ENCODE data around the gene ATP6V0D1.

ATP6V0D1 gene

DNA sequence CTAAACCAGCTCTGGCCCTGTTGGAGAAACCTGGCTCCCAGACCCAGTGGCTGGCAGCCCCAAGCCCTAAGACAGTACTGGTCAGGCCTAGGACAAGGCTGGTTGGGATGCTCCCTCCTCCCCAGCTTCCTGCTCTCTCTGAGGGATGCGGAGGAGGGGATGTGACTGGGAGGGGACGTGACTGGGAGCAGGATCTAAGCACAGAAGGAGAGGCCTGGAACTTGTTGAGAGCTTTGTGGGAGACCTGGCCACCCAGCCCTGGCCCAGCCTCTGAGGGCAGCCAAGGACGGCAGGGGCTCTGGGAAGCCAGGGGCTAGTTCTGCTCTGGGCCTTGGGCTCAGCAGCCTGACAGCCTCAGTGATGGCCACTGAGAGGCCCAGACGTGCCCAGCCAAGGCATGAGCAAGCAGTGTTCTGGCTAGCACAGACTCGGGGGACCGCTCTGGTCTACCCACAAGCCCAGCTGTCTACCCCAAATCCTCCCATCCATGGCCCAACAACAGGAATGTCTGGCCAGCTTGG lies 22.8 kb downstream of the ATP6V0D1 start:
- DNase-seq (ENCODE audit: insufficient read length, low spot score) (no peak), FAIRE-seq (no peak)
- TF ChIP-seq POU2F2 (IDR thresholded peaks at IDR 0.05; ENCODE audit: low read depth, low read length) (no peak), POLR2A (IDR thresholded peaks at IDR 0.05; ENCODE audit: low read depth, low read length) (no peak), PAX5 (IDR thresholded peaks at IDR 0.05; ENCODE audit: insufficient read depth, low read length, severe bottlenecking) (no peak), POLR2AphosphoS5 (IDR thresholded peaks at IDR 0.05; ENCODE audit: low read depth, low read length) (no peak)

- FAIRE-seq (no peak), DNase-seq (ENCODE audit: insufficient read length, low spot score) (no peak)
- TF ChIP-seq TAF1 (IDR thresholded peaks at IDR 0.05; ENCODE audit: low read depth, low read length) (no peak), POLR2AphosphoS5 (IDR thresholded peaks at IDR 0.05; ENCODE audit: low read depth, low read length) (no peak), POU2F2 (IDR thresholded peaks at IDR 0.05; ENCODE audit: low read depth, low read length) (no peak), POLR2A (IDR thresholded peaks at IDR 0.05; ENCODE audit: low read depth, low read length) (no peak), PAX5 (IDR thresholded peaks at IDR 0.05; ENCODE audit: insufficient read depth, low read length, severe bottlenecking) (no peak), SPI1 (IDR thresholded peaks at IDR 0.05; ENCODE audit: low read depth, low read length) (no peak)
Observed at GRCh38 chr16:67457611-67458010, 23.3 kb downstream of the ATP6V0D1 start.

- DNase-seq (ENCODE audit: insufficient read length, low spot score) = no peak
- FAIRE-seq = no peak
- no peak for TF ChIP-seq POLR2AphosphoS5 (IDR thresholded peaks at IDR 0.05; ENCODE audit: low read depth, low read length)
- no peak for TF ChIP-seq PAX5 (IDR thresholded peaks at IDR 0.05; ENCODE audit: insufficient read depth, low read length, severe bottlenecking)
Observed at GRCh38 chr16:67456391-67457081, 24.4 kb downstream of the ATP6V0D1 start.

DNA sequence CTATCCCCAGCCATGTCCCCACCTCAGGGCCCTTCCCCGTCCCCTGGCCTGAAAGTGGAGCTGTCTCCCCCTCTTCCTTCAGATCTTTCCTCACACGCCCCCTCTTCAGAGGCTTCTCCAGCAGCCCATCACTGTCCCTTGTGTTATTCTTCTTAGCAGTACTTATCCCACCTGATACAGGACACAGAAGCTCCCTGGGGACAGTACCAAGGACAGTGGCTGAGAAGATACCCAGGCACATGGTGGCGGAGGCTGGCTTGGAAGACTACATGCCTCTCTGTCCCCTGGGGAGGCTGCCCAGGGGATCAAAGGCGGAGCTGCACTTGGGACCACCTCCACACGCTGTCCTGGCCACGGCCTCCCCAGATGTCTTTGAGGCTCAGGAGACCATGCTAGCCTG lies 26.1 kb downstream of the ATP6V0D1 start:
- DNase-seq (ENCODE audit: insufficient read length, low spot score) (no peak), FAIRE-seq (no peak)
- TF ChIP-seq POLR2A (IDR thresholded peaks at IDR 0.05; ENCODE audit: low read depth, low read length) = no peak
- no peak for TF ChIP-seq SPI1 (IDR thresholded peaks at IDR 0.05; ENCODE audit: low read depth, low read length)
- TF ChIP-seq TAF1 (IDR thresholded peaks at IDR 0.05; ENCODE audit: low read depth, low read length) = no peak
- no peak for TF ChIP-seq POLR2AphosphoS5 (IDR thresholded peaks at IDR 0.05; ENCODE audit: low read depth, low read length)
- no peak for TF ChIP-seq POU2F2 (IDR thresholded peaks at IDR 0.05; ENCODE audit: low read depth, low read length)
- TF ChIP-seq PAX5 (IDR thresholded peaks at IDR 0.05; ENCODE audit: insufficient read depth, low read length, severe bottlenecking) = no peak

- DNase-seq (ENCODE audit: insufficient read length, low spot score) (no peak), FAIRE-seq (no peak)
- TF ChIP-seq PAX5 (IDR thresholded peaks at IDR 0.05; ENCODE audit: insufficient read depth, low read length, severe bottlenecking) (no peak), POU2F2 (IDR thresholded peaks at IDR 0.05; ENCODE audit: low read depth, low read length) (no peak), POLR2AphosphoS5 (IDR thresholded peaks at IDR 0.05; ENCODE audit: low read depth, low read length) (no peak)
Observed at GRCh38 chr16:67454104-67454503, 26.9 kb downstream of the ATP6V0D1 start.

GRCh38 chr16:67451704-67452435 lies 29.1 kb downstream of the ATP6V0D1 start:
- no peak for TF ChIP-seq TAF1 (IDR thresholded peaks at IDR 0.05; ENCODE audit: low read depth, low read length)
- no peak for TF ChIP-seq POLR2A (IDR thresholded peaks at IDR 0.05; ENCODE audit: low read depth, low read length)
- no peak for TF ChIP-seq SPI1 (IDR thresholded peaks at IDR 0.05; ENCODE audit: low read depth, low read length)
- no peak for TF ChIP-seq POU2F2 (IDR thresholded peaks at IDR 0.05; ENCODE audit: low read depth, low read length)
- no peak for TF ChIP-seq PAX5 (IDR thresholded peaks at IDR 0.05; ENCODE audit: insufficient read depth, low read length, severe bottlenecking)
- TF ChIP-seq POLR2AphosphoS5 (IDR thresholded peaks at IDR 0.05; ENCODE audit: low read depth, low read length) = no peak
- DNase-seq (ENCODE audit: insufficient read length, low spot score) (no peak), FAIRE-seq (no peak)

- DNase-seq (ENCODE audit: insufficient read length, low spot score) (no peak), FAIRE-seq (no peak)
- TF ChIP-seq TAF1 (IDR thresholded peaks at IDR 0.05; ENCODE audit: low read depth, low read length) = no peak
- no peak for TF ChIP-seq SPI1 (IDR thresholded peaks at IDR 0.05; ENCODE audit: low read depth, low read length)
Observed at GRCh38 chr16:67451061-67451703, 29.8 kb downstream of the ATP6V0D1 start.

GRCh38 chr16:67449739-67450138 lies 31.2 kb downstream of the ATP6V0D1 start:
- no peak for TF ChIP-seq POU2F2 (IDR thresholded peaks at IDR 0.05; ENCODE audit: low read depth, low read length)
- no peak for TF ChIP-seq TAF1 (IDR thresholded peaks at IDR 0.05; ENCODE audit: low read depth, low read length)
- TF ChIP-seq PAX5 (IDR thresholded peaks at IDR 0.05; ENCODE audit: insufficient read depth, low read length, severe bottlenecking) = no peak
- no peak for TF ChIP-seq SPI1 (IDR thresholded peaks at IDR 0.05; ENCODE audit: low read depth, low read length)
- no peak for TF ChIP-seq POLR2A (IDR thresholded peaks at IDR 0.05; ENCODE audit: low read depth, low read length)
- no peak for DNase-seq (ENCODE audit: insufficient read length, low spot score)
- no peak for FAIRE-seq

- FAIRE-seq (no peak), DNase-seq (ENCODE audit: insufficient read length, low spot score) (no peak)
- TF ChIP-seq POLR2A (IDR thresholded peaks at IDR 0.05; ENCODE audit: low read depth, low read length) (no peak), TAF1 (IDR thresholded peaks at IDR 0.05; ENCODE audit: low read depth, low read length) (no peak), POLR2AphosphoS5 (IDR thresholded peaks at IDR 0.05; ENCODE audit: low read depth, low read length) (no peak), POU2F2 (IDR thresholded peaks at IDR 0.05; ENCODE audit: low read depth, low read length) (no peak), PAX5 (IDR thresholded peaks at IDR 0.05; ENCODE audit: insufficient read depth, low read length, severe bottlenecking) (no peak), SPI1 (IDR thresholded peaks at IDR 0.05; ENCODE audit: low read depth, low read length) (no peak)
Observed at GRCh38 chr16:67449336-67449735, 31.6 kb downstream of the ATP6V0D1 start.

- DNase-seq (ENCODE audit: insufficient read length, low spot score) (no peak), FAIRE-seq (no peak)
- TF ChIP-seq TAF1 (IDR thresholded peaks at IDR 0.05; ENCODE audit: low read depth, low read length) (no peak), SPI1 (IDR thresholded peaks at IDR 0.05; ENCODE audit: low read depth, low read length) (no peak), POU2F2 (IDR thresholded peaks at IDR 0.05; ENCODE audit: low read depth, low read length) (no peak), POLR2AphosphoS5 (IDR thresholded peaks at IDR 0.05; ENCODE audit: low read depth, low read length) (no peak), PAX5 (IDR thresholded peaks at IDR 0.05; ENCODE audit: insufficient read depth, low read length, severe bottlenecking) (no peak), POLR2A (IDR thresholded peaks at IDR 0.05; ENCODE audit: low read depth, low read length) (no peak)
Observed at GRCh38 chr16:67448580-67448979, 32.4 kb downstream of the ATP6V0D1 start.

Data from GM12891 (cell line).